HepG2 (cell line): ENCODE data around the gene ZNF524. TPM values are rescaled to one million over a fixed set of nuclear protein-coding genes. Genes with fewer than 3 reads are reported as not detected.

Source experiments
- DNMT1 ChIP-seq: sonication (generic); formaldehyde crosslinking; IDR thresholded peaks from 2 replicates; pipeline ENCODE4 v1.5.1; 2020; ENCODE audit warnings: mild to moderate bottlenecking, missing genetic modification reagents
- EHMT2 ChIP-seq: fragments of 200-600 bp; sonication (generic); IDR thresholded peaks from 2 replicates; pipeline ENCODE4 v1.7.0; 2017; ENCODE audit warnings: antibody characterized with exemption, low read depth, low read length, borderline replicate concordance
- ETS1 ChIP-seq: sonication (generic); formaldehyde crosslinking; IDR thresholded peaks from 2 replicates; pipeline ENCODE4 v1.4.0; 2020; ENCODE audit warnings: missing genetic modification reagents
- FOXA1 ChIP-seq, 2 experiments: fragments of 450-650 bp in 1 of 2; sonication (generic) in 1 of 2; formaldehyde crosslinking in 1 of 2; IDR thresholded peaks; 2 replicates each; pipeline versions ENCODE4 v1.4.0 to v1.6.1; 2016 to 2020; ENCODE audit warnings: missing genetic modification reagents in 1 of 2
- JARID2 ChIP-seq: sonication (generic); formaldehyde crosslinking; IDR thresholded peaks from 2 replicates; pipeline ENCODE4 v1.8.1; 2023; ENCODE audit warnings: missing genetic modification reagents, inconsistent platforms; ENCODE audit not compliant: insufficient replicate concordance
- MTA3 ChIP-seq: sonication (generic); formaldehyde crosslinking; IDR thresholded peaks from 2 replicates; pipeline ENCODE4 v1.4.0; 2020; ENCODE audit warnings: missing genetic modification reagents
- RAD21 ChIP-seq: fragments of 450-650 bp; formaldehyde crosslinking; IDR thresholded peaks from 2 replicates; pipeline ENCODE4 v1.5.0; 2020; ENCODE audit warnings: mild to moderate bottlenecking
- RARG ChIP-seq: sonication (generic); formaldehyde crosslinking; IDR thresholded peaks from 2 replicates; pipeline ENCODE4 v1.4.0; 2020; ENCODE audit warnings: low read depth, mild to moderate bottlenecking, missing genetic modification reagents
- SKIL ChIP-seq: sonication (generic); formaldehyde crosslinking; IDR thresholded peaks from 2 replicates; pipeline ENCODE4 v1.8.0; 2022; ENCODE audit warnings: missing genetic modification reagents, mild to moderate bottlenecking, moderate library complexity, borderline replicate concordance
- STAG1 ChIP-seq: sonication (generic); formaldehyde crosslinking; IDR thresholded peaks from 2 replicates; pipeline ENCODE4 v1.4.0; 2020; ENCODE audit warnings: missing genetic modification reagents
- TRIM24 ChIP-seq: sonication (generic); formaldehyde crosslinking; IDR thresholded peaks from 2 replicates; pipeline ENCODE4 v1.8.0; 2022; ENCODE audit warnings: mild to moderate bottlenecking, missing genetic modification reagents
- ZBTB7A ChIP-seq: sonication (generic); formaldehyde crosslinking; IDR thresholded peaks from 2 replicates; pipeline ENCODE4 v1.8.0; 2022; ENCODE audit warnings: mild to moderate bottlenecking, missing genetic modification reagents
- ZMYM2 ChIP-seq: sonication (generic); formaldehyde crosslinking; IDR thresholded peaks from 2 replicates; pipeline ENCODE4 v1.8.0; 2022; ENCODE audit warnings: mild to moderate bottlenecking, missing genetic modification reagents
- ZMYM3 ChIP-seq: sonication (generic); formaldehyde crosslinking; IDR thresholded peaks from 2 replicates; pipeline ENCODE4 v1.5.1; 2020; ENCODE audit warnings: mild to moderate bottlenecking, missing genetic modification reagents
- ZNF18 ChIP-seq: sonication (generic); formaldehyde crosslinking; IDR thresholded peaks from 2 replicates; pipeline ENCODE4 v1.8.0; 2022; ENCODE audit warnings: mild to moderate bottlenecking, missing genetic modification reagents; ENCODE audit not compliant: insufficient replicate concordance
- ZNF20 ChIP-seq: sonication (generic); formaldehyde crosslinking; IDR thresholded peaks from 2 replicates; pipeline ENCODE4 v1.4.0; 2020; ENCODE audit warnings: mild to moderate bottlenecking, moderate library complexity, missing genetic modification reagents
- ZNF276 ChIP-seq: sonication (generic); formaldehyde crosslinking; IDR thresholded peaks from 2 replicates; pipeline ENCODE4 v1.4.0; 2020; ENCODE audit warnings: mild to moderate bottlenecking, low read depth, missing genetic modification reagents
- ZNF564 ChIP-seq: sonication (generic); formaldehyde crosslinking; IDR thresholded peaks from 2 replicates; pipeline ENCODE4 v1.8.1; 2023; ENCODE audit warnings: mild to moderate bottlenecking, missing genetic modification reagents
- ZNF800 ChIP-seq: sonication (generic); formaldehyde crosslinking; IDR thresholded peaks from 2 replicates; pipeline ENCODE4 v1.4.0; 2020; ENCODE audit warnings: missing genetic modification reagents
- polyA plus RNA-seq, 8 experiments: library from polyadenylated mRNA; depleted of rRNA in 3 of 8; stranded (reverse) in 7 of 8; unstranded in 1 of 8; fragments of >200 nt; fragmentation: Illumina TruSeq in 4 of 8; extraction: Trizol in 4 of 8; gene quantifications; 2 replicates each; pipeline versions ENCODE4 v1.2.1 to v1.2.3, GENCODE V29; 2011 to 2016; ENCODE audit warnings: low read depth in 4 of 8, missing spikeins in 1 of 8, mixed read lengths in 1 of 8; ENCODE audit not compliant: insufficient read depth in 1 of 8
- total RNA-seq, 5 experiments: library from RNA; depleted of rRNA; stranded (reverse); fragments of >200 nt; fragmentation: Illumina TruSeq; extraction: Trizol; gene quantifications; 2 replicates each; pipeline ENCODE4 v1.2.3, GENCODE V29; 2016; ENCODE audit warnings: low read depth in 1 of 5

Gene ZNF524
- total and polyA plus RNA-seq, 2 of the 13 experiments (the other 11 are each of a cell fraction or from before 2014, with no cell fraction given) = 3.2 to 4.6 TPM

- TF ChIP-seq ETS1 (CRISPR knock-in tag) (0 out of 2 replicates have a peak, but pooled peaks have one; percentile 56), ZNF18 (CRISPR knock-in tag) (no peak), ZMYM2 (CRISPR knock-in tag) (no peak), SKIL (CRISPR knock-in tag) (no peak), EHMT2 (no peak), STAG1 (CRISPR knock-in tag) (no peak), FOXA1 (IDR thresholded peaks at IDR 0.05) (no peak), FOXA1 (CRISPR knock-in tag; IDR thresholded peaks at IDR 0.05) (no peak; the same call in 1 of the 2 replicates), RARG (CRISPR knock-in tag) (no peak), TRIM24 (CRISPR knock-in tag) (no peak), ZNF564 (CRISPR knock-in tag) (0 out of 2 replicates have a peak, but pooled peaks have one; percentile 27), ZNF20 (CRISPR knock-in tag) (no peak), ZNF800 (no peak; the same call in 1 of the 2 replicates), DNMT1 (CRISPR knock-in tag) (no peak), ZBTB7A (CRISPR knock-in tag) (0 out of 2 replicates have a peak, but pooled peaks have one; percentile 37), ZMYM3 (CRISPR knock-in tag) (peak; percentile 58; the same call in 1 of the 2 replicates), RAD21 (CRISPR knock-in tag) (peak; percentile 30; the same call in 1 of the 2 replicates), MTA3 (CRISPR knock-in tag) (no peak), JARID2 (CRISPR knock-in tag) (no peak), ZNF276 (CRISPR knock-in tag) (no peak)
Measured at GRCh38 chr19:55599842-55600661, at the start of gene ZNF524 (continued).
